HepG2 (cell line): ENCODE data around the gene ZNF586. TPM values are rescaled to one million over a fixed set of nuclear protein-coding genes. Genes with fewer than 3 reads are reported as not detected.

Experiments used
- CHD2 ChIP-seq: IDR thresholded peaks from 2 replicates; pipeline ENCODE4 v1.6.1; 2011; ENCODE audit warnings: low read depth, low read length, improper control_type of control experiment
- FOXM1 ChIP-seq: sonication (generic); formaldehyde crosslinking; IDR thresholded peaks from 2 replicates; pipeline ENCODE4 v1.5.0; 2020; ENCODE audit warnings: missing genetic modification reagents
- KDM5B ChIP-seq: sonication (generic); formaldehyde crosslinking; IDR thresholded peaks from 2 replicates; pipeline ENCODE4 v1.4.0; 2020; ENCODE audit warnings: missing genetic modification reagents, mild to moderate bottlenecking, borderline replicate concordance
- KDM6A ChIP-seq: IDR thresholded peaks from 2 replicates; pipeline ENCODE4 v1.6.1; 2016; ENCODE audit warnings: low read depth
- NBN ChIP-seq: fragments of 450-650 bp; conservative IDR thresholded peaks from 2 replicates; pipeline ENCODE4 v1.6.1; 2017
- RCOR2 ChIP-seq: IDR thresholded peaks from 2 replicates; pipeline ENCODE4 v1.6.1; 2016; ENCODE audit warnings: missing biosample characterization, missing genetic modification reagents
- REPIN1 ChIP-seq: sonication (generic); formaldehyde crosslinking; IDR thresholded peaks from 2 replicates; pipeline ENCODE4 v1.8.0; 2022; ENCODE audit warnings: missing genetic modification reagents, low read depth, mild to moderate bottlenecking, borderline replicate concordance
- RORA ChIP-seq: sonication (generic); formaldehyde crosslinking; IDR thresholded peaks from 2 replicates; pipeline ENCODE4 v1.5.0; 2020; ENCODE audit warnings: mild to moderate bottlenecking, missing genetic modification reagents, moderate library complexity
- SOX5 ChIP-seq: IDR thresholded peaks from 2 replicates; pipeline ENCODE4 v1.6.1; 2016; ENCODE audit warnings: borderline replicate concordance
- SUZ12 ChIP-seq: fragments of 150-350 bp; IDR thresholded peaks from 2 replicates; pipeline ENCODE4 v1.6.1; 2014; ENCODE audit warnings: low read depth, low read length
- WIZ ChIP-seq: sonication (generic); formaldehyde crosslinking; IDR thresholded peaks from 2 replicates; pipeline ENCODE4 v1.5.1; 2020; ENCODE audit warnings: mild to moderate bottlenecking, missing genetic modification reagents
- ZNF547 ChIP-seq: sonication (generic); formaldehyde crosslinking; IDR thresholded peaks from 2 replicates; pipeline ENCODE4 v1.5.1; 2020; ENCODE audit warnings: mild to moderate bottlenecking, missing genetic modification reagents
- ZNF577 ChIP-seq: sonication (generic); formaldehyde crosslinking; IDR thresholded peaks from 2 replicates; pipeline ENCODE4 v1.4.0; 2020; ENCODE audit warnings: mild to moderate bottlenecking, low read depth, missing genetic modification reagents, borderline replicate concordance
- ZNF720 ChIP-seq: sonication (generic); formaldehyde crosslinking; IDR thresholded peaks from 2 replicates; pipeline ENCODE4 v1.4.0; 2020; ENCODE audit warnings: missing genetic modification reagents
- ZNF891 ChIP-seq: sonication (generic); formaldehyde crosslinking; IDR thresholded peaks from 2 replicates; pipeline ENCODE4 v1.5.0; 2020; ENCODE audit warnings: mild to moderate bottlenecking, missing genetic modification reagents
- polyA plus RNA-seq, 8 experiments: library from polyadenylated mRNA; depleted of rRNA in 3 of 8; stranded (reverse) in 7 of 8; unstranded in 1 of 8; fragments of >200 nt; fragmentation: Illumina TruSeq in 4 of 8; extraction: Trizol in 4 of 8; gene quantifications; 2 replicates each; pipeline versions ENCODE4 v1.2.1 to v1.2.3, GENCODE V29; 2011 to 2016; ENCODE audit warnings: low read depth in 4 of 8, missing spikeins in 1 of 8, mixed read lengths in 1 of 8; ENCODE audit not compliant: insufficient read depth in 1 of 8
- total RNA-seq, 5 experiments: library from RNA; depleted of rRNA; stranded (reverse); fragments of >200 nt; fragmentation: Illumina TruSeq; extraction: Trizol; gene quantifications; 2 replicates each; pipeline ENCODE4 v1.2.3, GENCODE V29; 2016; ENCODE audit warnings: low read depth in 1 of 5
- TF ChIP-seq, protein P1 (sequence below): sonication (generic); formaldehyde crosslinking; IDR thresholded peaks from 2 replicates; pipeline ENCODE4 v1.4.0; 2020; ENCODE audit warnings: mild to moderate bottlenecking, low read depth, missing genetic modification reagents
- TF ChIP-seq, protein P2 (sequence below): sonication (generic); formaldehyde crosslinking; IDR thresholded peaks from 2 replicates; pipeline ENCODE4 v1.5.0; 2020; ENCODE audit warnings: missing genetic modification reagents
- TF ChIP-seq, protein P3 (sequence below): sonication (generic); formaldehyde crosslinking; IDR thresholded peaks from one replicate; pipeline ENCODE4 v1.5.1; 2020; ENCODE audit warnings: mild to moderate bottlenecking, missing genetic modification reagents; ENCODE audit errors: not compliant biosample characterization

The ZNF586 gene
- total and polyA plus RNA-seq, 2 of the 13 experiments (the other 11 are each of a cell fraction or from before 2014, with no cell fraction given) = 0.50 to 3.4 TPM

DNA sequence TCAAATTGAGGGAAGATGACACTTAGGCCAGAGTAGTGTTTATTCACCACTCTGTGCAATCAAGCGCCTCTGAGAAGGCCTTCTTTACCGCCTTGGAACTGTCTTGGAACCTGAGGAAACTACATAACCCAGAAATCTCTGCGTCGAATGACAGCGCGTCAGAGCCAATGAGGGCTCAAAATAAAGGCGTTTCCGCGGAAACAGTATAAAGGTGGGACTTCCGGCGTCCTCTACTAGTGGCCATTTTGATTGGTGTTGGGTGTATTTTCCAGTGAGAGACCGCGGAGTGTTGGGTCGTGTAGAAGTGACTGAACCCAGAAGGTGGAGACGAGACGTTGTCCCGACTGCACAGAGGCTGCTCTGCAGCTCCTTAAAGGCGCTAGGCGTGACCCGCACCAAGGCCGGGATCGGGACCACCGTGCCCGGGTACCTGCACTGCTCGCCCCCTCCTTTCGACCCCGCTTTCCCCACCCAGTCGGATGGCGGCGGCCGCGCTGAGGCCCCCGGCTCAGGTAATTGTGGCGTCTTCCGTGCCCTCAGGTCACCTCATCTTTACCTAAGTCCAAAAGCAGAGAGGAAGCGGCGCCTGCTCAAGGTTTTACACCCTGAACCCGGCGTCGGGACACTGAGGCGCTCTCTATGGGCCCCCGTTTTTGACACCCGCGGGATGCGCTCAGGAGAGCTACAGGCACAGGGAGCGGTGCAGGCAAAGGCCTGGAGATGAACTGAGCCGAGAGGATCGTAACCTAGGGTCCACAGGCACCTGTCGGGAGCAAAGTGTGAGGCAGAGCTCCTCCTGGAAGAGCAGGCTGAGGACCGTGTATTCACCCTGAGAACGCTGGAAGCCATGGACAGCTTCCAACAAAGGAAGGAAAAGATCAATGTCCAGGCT is 22.6 kb upstream of the ZNF586 start, which contains the start of gene ZNF776 (continued):
- TF ChIP-seq, protein P1, sequence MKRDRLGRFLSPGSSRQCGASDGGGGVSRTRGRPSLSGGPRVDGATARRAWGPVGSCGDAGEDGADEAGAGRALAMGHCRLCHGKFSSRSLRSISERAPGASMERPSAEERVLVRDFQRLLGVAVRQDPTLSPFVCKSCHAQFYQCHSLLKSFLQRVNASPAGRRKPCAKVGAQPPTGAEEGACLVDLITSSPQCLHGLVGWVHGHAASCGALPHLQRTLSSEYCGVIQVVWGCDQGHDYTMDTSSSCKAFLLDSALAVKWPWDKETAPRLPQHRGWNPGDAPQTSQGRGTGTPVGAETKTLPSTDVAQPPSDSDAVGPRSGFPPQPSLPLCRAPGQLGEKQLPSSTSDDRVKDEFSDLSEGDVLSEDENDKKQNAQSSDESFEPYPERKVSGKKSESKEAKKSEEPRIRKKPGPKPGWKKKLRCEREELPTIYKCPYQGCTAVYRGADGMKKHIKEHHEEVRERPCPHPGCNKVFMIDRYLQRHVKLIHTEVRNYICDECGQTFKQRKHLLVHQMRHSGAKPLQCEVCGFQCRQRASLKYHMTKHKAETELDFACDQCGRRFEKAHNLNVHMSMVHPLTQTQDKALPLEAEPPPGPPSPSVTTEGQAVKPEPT = 0 out of 2 replicates have a peak, but pooled peaks have one; percentile 65
- TF ChIP-seq ZNF577 = no peak
- no peak for TF ChIP-seq NBN
- TF ChIP-seq, protein P2, sequence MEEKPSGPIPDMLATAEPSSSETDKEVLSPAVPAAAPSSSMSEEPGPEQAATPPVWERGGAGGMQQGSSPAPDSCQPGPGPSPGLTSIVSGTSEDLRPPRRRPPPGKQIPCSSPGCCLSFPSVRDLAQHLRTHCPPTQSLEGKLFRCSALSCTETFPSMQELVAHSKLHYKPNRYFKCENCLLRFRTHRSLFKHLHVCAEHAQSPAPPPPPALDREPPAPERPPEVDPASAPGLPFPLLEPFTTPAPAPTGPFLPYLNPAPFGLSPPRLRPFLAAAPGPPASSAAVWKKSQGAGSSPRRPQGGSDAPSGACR (CRISPR knock-in tag) = no peak
- TF ChIP-seq REPIN1 = no peak
- TF ChIP-seq, protein P3, sequence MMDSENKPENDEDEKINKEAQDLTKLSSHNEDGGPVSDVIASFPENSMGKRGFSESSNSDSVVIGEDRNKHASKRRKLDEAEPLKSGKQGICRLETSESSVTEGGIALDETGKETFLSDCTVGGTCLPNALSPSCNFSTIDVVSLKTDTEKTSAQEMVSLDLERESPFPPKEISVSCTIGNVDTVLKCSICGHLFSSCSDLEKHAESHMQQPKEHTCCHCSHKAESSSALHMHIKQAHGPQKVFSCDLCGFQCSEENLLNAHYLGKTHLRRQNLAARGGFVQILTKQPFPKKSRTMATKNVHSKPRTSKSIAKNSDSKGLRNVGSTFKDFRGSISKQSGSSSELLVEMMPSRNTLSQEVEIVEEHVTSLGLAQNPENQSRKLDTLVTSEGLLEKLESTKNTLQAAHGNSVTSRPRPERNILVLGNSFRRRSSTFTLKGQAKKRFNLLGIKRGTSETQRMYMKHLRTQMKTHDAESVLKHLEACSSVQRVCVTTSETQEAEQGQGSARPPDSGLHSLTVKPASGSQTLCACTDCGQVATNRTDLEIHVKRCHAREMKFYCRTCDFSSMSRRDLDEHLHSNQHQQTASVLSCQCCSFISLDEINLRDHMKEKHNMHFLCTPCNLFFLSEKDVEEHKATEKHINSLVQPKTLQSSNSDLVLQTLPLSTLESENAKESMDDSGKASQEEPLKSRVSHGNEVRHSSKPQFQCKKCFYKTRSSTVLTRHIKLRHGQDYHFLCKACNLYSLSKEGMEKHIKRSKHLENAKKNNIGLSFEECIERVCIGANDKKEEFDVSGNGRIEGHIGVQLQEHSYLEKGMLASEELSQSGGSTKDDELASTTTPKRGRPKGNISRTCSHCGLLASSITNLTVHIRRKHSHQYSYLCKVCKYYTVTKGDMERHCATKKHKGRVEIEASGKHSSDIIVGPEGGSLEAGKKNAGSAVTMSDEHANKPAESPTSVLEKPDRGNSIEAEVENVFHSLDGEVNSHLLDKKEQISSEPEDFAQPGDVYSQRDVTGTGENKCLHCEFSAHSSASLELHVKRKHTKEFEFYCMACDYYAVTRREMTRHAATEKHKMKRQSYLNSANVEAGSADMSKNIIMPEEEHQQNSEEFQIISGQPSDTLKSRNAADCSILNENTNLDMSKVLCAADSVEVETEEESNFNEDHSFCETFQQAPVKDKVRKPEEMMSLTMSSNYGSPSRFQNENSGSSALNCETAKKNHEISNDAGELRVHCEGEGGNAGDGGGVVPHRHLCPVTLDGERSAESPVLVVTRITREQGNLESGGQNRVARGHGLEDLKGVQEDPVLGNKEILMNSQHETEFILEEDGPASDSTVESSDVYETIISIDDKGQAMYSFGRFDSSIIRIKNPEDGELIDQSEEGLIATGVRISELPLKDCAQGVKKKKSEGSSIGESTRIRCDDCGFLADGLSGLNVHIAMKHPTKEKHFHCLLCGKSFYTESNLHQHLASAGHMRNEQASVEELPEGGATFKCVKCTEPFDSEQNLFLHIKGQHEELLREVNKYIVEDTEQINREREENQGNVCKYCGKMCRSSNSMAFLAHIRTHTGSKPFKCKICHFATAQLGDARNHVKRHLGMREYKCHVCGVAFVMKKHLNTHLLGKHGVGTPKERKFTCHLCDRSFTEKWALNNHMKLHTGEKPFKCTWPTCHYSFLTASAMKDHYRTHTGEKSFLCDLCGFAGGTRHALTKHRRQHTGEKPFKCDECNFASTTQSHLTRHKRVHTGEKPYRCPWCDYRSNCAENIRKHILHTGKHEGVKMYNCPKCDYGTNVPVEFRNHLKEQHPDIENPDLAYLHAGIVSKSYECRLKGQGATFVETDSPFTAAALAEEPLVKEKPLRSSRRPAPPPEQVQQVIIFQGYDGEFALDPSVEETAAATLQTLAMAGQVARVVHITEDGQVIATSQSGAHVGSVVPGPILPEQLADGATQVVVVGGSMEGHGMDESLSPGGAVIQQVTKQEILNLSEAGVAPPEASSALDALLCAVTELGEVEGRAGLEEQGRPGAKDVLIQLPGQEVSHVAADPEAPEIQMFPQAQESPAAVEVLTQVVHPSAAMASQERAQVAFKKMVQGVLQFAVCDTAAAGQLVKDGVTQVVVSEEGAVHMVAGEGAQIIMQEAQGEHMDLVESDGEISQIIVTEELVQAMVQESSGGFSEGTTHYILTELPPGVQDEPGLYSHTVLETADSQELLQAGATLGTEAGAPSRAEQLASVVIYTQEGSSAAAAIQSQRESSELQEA = peak; percentile 68
- TF ChIP-seq RCOR2 = no peak
- no peak for TF ChIP-seq FOXM1
- peak; percentile 22; the same call in 1 of the 2 replicates for TF ChIP-seq SOX5 (CRISPR knock-in tag)
- TF ChIP-seq KDM5B (CRISPR knock-in tag) = peak; percentile 61; the same call in 1 of the 2 replicates
- TF ChIP-seq ZNF547 (CRISPR knock-in tag) = peak; percentile 80
- no peak for TF ChIP-seq KDM6A
- 0 out of 2 replicates have a peak, but pooled peaks have one; percentile 56 for TF ChIP-seq ZNF891 (CRISPR knock-in tag)
- TF ChIP-seq WIZ = 0 out of 2 replicates have a peak, but pooled peaks have one; percentile 19
- no peak for TF ChIP-seq CHD2
- peak; percentile 65 for TF ChIP-seq SUZ12
- no peak for TF ChIP-seq ZNF720
- TF ChIP-seq RORA (CRISPR knock-in tag) = no peak
